GM19468 (cell line): ENCODE results near the gene ARHGAP26.

ENCODE experiments used
- ATAC-seq: cut with Tn5 transposase; IDR thresholded peaks from one replicate; pipeline ENCODE4 v1.9.1; 2021; ENCODE audit warnings: mild to moderate bottlenecking, moderate library complexity, moderate number of reproducible peaks; ENCODE audit not compliant: unreplicated experiment; ENCODE audit errors: extremely low read depth

Gene ARHGAP26

GRCh38 chr5:142782976-142783530 is 12.9 kb downstream of the ARHGAP26 start:
- no peak for ATAC-seq

GRCh38 chr5:142783601-142784341 is 13.6 kb downstream of the ARHGAP26 start:
- peak; percentile 69 for ATAC-seq

GRCh38 chr5:142784401-142784955 is 14.3 kb downstream of the ARHGAP26 start:
- ATAC-seq, result no peak

GRCh38 chr5:142785206-142785605 is 15.0 kb downstream of the ARHGAP26 start:
- ATAC-seq, result no peak

- no peak for ATAC-seq
Measured at GRCh38 chr5:142789206-142789605, 19.0 kb downstream of the ARHGAP26 start.

GRCh38 chr5:142792012-142792864 is 22.1 kb downstream of the ARHGAP26 start:
- ATAC-seq, result no peak

- no peak for ATAC-seq
Measured at GRCh38 chr5:142792865-142793232, 22.7 kb downstream of the ARHGAP26 start.

- ATAC-seq, result no peak
Measured at GRCh38 chr5:142794537-142794936, 24.4 kb downstream of the ARHGAP26 start.

- no peak for ATAC-seq
Measured at GRCh38 chr5:142795251-142795650, 25.1 kb downstream of the ARHGAP26 start.

GRCh38 chr5:142796492-142797109 is 26.4 kb downstream of the ARHGAP26 start:
- no peak for ATAC-seq

- no peak for ATAC-seq
Measured at GRCh38 chr5:142797420-142797819, 27.2 kb downstream of the ARHGAP26 start.

- ATAC-seq, result no peak
Measured at GRCh38 chr5:142798099-142798770, 28.1 kb downstream of the ARHGAP26 start.

GRCh38 chr5:142800776-142801494 is 30.8 kb downstream of the ARHGAP26 start:
- peak; percentile 27 for ATAC-seq

GRCh38 chr5:142801495-142801871 is 31.3 kb downstream of the ARHGAP26 start:
- no peak for ATAC-seq

- no peak for ATAC-seq
Measured at GRCh38 chr5:142803428-142804125, 33.4 kb downstream of the ARHGAP26 start.

GRCh38 chr5:142805339-142805738 is 35.2 kb downstream of the ARHGAP26 start:
- ATAC-seq, result no peak

- no peak for ATAC-seq
Measured at GRCh38 chr5:142806841-142807267, 36.7 kb downstream of the ARHGAP26 start.

- peak; percentile 45 for ATAC-seq
Measured at GRCh38 chr5:142807372-142807911, 37.3 kb downstream of the ARHGAP26 start.
